Prostate gland (tissue), 2 donors: ENCODE results near the gene BLOC1S4.

Source experiments
- POLR2A ChIP-seq: fragments of 450-650 bp; IDR thresholded peaks from one replicate; pipeline ENCODE4 v1.6.1; 2016; ENCODE audit warnings: antibody characterized with exemption, mild to moderate bottlenecking
- POLR2AphosphoS5 ChIP-seq: sonication (generic); formaldehyde crosslinking; IDR thresholded peaks from one replicate; pipeline ENCODE4 v1.6.1; 2017; ENCODE audit warnings: antibody characterized with exemption
- TF ChIP-seq, protein P1 (sequence below), 4 experiments: fragments of 200-600 bp in 2 of 4; fragments of 450-650 bp in 2 of 4; sonication (generic) in 2 of 4; IDR thresholded peaks; 1 replicate in 3 of 4; 2 replicates in 1 of 4; pipeline ENCODE4 v1.5.1; 2016 to 2019; ENCODE audit warnings: antibody characterized with exemption in 4 of 4, mild to moderate bottlenecking in 2 of 4, moderate library complexity in 2 of 4

DNA sequence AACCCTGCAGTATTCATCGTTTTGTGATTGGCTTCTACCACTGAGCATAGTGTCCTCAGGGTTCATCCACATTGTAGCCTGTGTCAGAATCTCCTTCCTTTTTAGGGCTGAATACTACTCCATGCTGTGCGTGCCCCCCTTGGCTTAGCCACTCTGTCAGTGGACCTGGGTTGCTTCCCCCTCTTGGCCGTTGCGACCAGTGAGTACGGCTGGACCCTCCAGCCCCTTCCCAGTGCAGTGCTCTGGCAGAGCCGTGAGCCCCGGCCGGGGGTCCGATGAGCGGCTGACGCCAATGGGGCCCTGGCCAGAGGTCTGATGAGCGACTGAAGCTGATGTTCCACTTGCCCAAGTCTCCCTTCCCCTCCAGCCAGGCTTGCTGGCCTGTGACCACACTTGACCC lies 6.9 kb downstream of the BLOC1S4 start:
- TF ChIP-seq, protein P1, sequence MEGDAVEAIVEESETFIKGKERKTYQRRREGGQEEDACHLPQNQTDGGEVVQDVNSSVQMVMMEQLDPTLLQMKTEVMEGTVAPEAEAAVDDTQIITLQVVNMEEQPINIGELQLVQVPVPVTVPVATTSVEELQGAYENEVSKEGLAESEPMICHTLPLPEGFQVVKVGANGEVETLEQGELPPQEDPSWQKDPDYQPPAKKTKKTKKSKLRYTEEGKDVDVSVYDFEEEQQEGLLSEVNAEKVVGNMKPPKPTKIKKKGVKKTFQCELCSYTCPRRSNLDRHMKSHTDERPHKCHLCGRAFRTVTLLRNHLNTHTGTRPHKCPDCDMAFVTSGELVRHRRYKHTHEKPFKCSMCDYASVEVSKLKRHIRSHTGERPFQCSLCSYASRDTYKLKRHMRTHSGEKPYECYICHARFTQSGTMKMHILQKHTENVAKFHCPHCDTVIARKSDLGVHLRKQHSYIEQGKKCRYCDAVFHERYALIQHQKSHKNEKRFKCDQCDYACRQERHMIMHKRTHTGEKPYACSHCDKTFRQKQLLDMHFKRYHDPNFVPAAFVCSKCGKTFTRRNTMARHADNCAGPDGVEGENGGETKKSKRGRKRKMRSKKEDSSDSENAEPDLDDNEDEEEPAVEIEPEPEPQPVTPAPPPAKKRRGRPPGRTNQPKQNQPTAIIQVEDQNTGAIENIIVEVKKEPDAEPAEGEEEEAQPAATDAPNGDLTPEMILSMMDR (IDR thresholded peaks at IDR 0.05), result no peak
- no peak for TF ChIP-seq POLR2A
- no peak for TF ChIP-seq POLR2AphosphoS5
